Upper lobe of right lung (tissue), 1 donor: ENCODE results near the gene UTF1. TPM values are rescaled to one million over a fixed set of nuclear protein-coding genes. Genes with fewer than 3 reads are reported as not detected.

Experiments used
- ATAC-seq: fragments of 200-7000 bp; cut with Tn5 transposase; one replicate; pipeline ENCODE4 v1.9.1; 2020; ENCODE audit warnings: mild to moderate bottlenecking, moderate library complexity
- DNase-seq: peaks from one replicate; pipeline ENCODE4 v3.0.0-alpha.2; 2020
- H3K27ac ChIP-seq: fragments of 200-600 bp; one replicate; pipeline ENCODE4 v1.8.0; 2022
- H3K27me3 ChIP-seq: fragments of 200-600 bp; one replicate; pipeline ENCODE4 v1.8.0; 2022; ENCODE audit warnings: mild to moderate bottlenecking
- H3K36me3 ChIP-seq: fragments of 200-600 bp; one replicate; pipeline ENCODE4 v1.8.0; 2022
- H3K4me1 ChIP-seq: fragments of 200-600 bp; one replicate; pipeline ENCODE4 v1.8.0; 2022
- H3K4me3 ChIP-seq: fragments of 200-600 bp; one replicate; pipeline ENCODE4 v1.8.0; 2022; ENCODE audit warnings: mild to moderate bottlenecking
- H3K9me3 ChIP-seq: fragments of 200-600 bp; one replicate; pipeline ENCODE4 v1.8.0; 2022
- CTCF ChIP-seq: fragments of 200-600 bp; IDR thresholded peaks from one replicate; pipeline ENCODE4 v1.8.0; 2022; ENCODE audit warnings: antibody characterized with exemption
- intact Hi-C: fragments of 100-400 bp; cut with DNase I; formaldehyde crosslinking; loops from one replicate; pipeline ENCODE4 v1.11.0; 2022
- total RNA-seq: library from RNA; stranded (reverse); fragmentation: NEBNext Ultra II Directional; extraction: Animal tissue kit (Norgen Biotek cat#: 25700); gene quantifications from one replicate; pipeline ENCODE4 v1.2.1, GENCODE V29; 2021
- donor health status: DM: no; HTN: yes; CAD: no; lungs with severe emphysema.

UTF1 gene
- total RNA-seq, 1 donor from 2014 or later: not detected

GRCh38 chr10:133269367-133269766 is 39.4 kb downstream of the UTF1 start:
- no peak for TF ChIP-seq CTCF
- Histone ChIP-seq H3K4me3 (no peak overlapping the region), H3K27ac (no peak overlapping the region), H3K36me3 (no peaks in the 10 kb centered on the region), H3K9me3 (no peaks in the 10 kb centered on the region), H3K27me3 (no peaks in the 10 kb centered on the region), H3K4me1 (no peaks in the 10 kb centered on the region)
- no peak for DNase-seq
- no peak for ATAC-seq
- intact Hi-C loops: no loop called here

GRCh38 chr10:133270204-133270603 is 40.2 kb downstream of the UTF1 start:
- H3K9me3 ChIP-seq: no peaks in the 10 kb centered on the region
- no peak for ATAC-seq
- H3K36me3 ChIP-seq: no peaks in the 10 kb centered on the region
- no peak for DNase-seq
- H3K27me3 ChIP-seq: no peaks in the 10 kb centered on the region
- H3K4me1 ChIP-seq: peaks cover 6% of the 10 kb centered on the region
- intact Hi-C loops: no loop called here
- TF ChIP-seq CTCF: no peak
- no peak overlapping the region for H3K4me3 ChIP-seq
- H3K27ac ChIP-seq: no peak overlapping the region

- ATAC-seq (no peak), DNase-seq (no peak)
- Histone ChIP-seq H3K4me3 (no peak overlapping the region), H3K27me3 (no peaks in the 10 kb centered on the region), H3K4me1 (peaks cover 7% of the 10 kb centered on the region), H3K27ac (no peak overlapping the region), H3K9me3 (no peaks in the 10 kb centered on the region), H3K36me3 (no peaks in the 10 kb centered on the region)
- intact Hi-C loops: no loop called here
- TF ChIP-seq CTCF: no peak
Measured at GRCh38 chr10:133270773-133271297, 40.8 kb downstream of the UTF1 start.

- no peak overlapping the region for H3K27ac ChIP-seq
- peaks cover 12% of the 10 kb centered on the region for H3K4me1 ChIP-seq
- no peak for TF ChIP-seq CTCF
- H3K9me3 ChIP-seq: no peaks in the 10 kb centered on the region
- no peaks in the 10 kb centered on the region for H3K36me3 ChIP-seq
- H3K4me3 ChIP-seq: no peak overlapping the region
- DNase-seq (no peak), ATAC-seq (no peak)
- intact Hi-C loops: no loop called here
- H3K27me3 ChIP-seq: peaks cover 5% of the 10 kb centered on the region
Measured at GRCh38 chr10:133271521-133272300, 41.7 kb downstream of the UTF1 start.

- H3K4me3 ChIP-seq: no peak overlapping the region
- no peak overlapping the region for H3K27ac ChIP-seq
- TF ChIP-seq CTCF: no peak
- H3K27me3 ChIP-seq: peaks cover 7% of the 10 kb centered on the region
- peaks cover 19% of the 10 kb centered on the region for H3K4me1 ChIP-seq
- no peak for ATAC-seq
- no peaks in the 10 kb centered on the region for H3K36me3 ChIP-seq
- H3K9me3 ChIP-seq: no peaks in the 10 kb centered on the region
- DNase-seq: no peak
- intact Hi-C loops: no loop called here
Measured at GRCh38 chr10:133272301-133272963, 42.4 kb downstream of the UTF1 start.
